WTC11 (cell line): Measurements from ENCODE around the gene TFF2. TPM values are rescaled to one million over a fixed set of nuclear protein-coding genes. Genes with fewer than 3 reads are reported as not detected.

Source experiments
- ATAC-seq: fragments of 200-7000 bp; cut with Tn5 transposase; 2 replicates; pipeline ENCODE4 v1.10.0; 2021; ENCODE audit warnings: mild to moderate bottlenecking, moderate library complexity
- CTCF ChIA-PET: fragments of 300-600 bp; sonication (Branson Sonifier 250); formaldehyde crosslinking; loops from one replicate; lab custom pipeline; 2021; ENCODE audit warnings: antibody characterized with exemption; lab: Charles Lee
- POLR2A ChIA-PET: fragments of 350-600 bp; sonication (Branson Sonifier 250); formaldehyde crosslinking; loops from one replicate; lab custom pipeline; 2021; ENCODE audit warnings: antibody characterized with exemption; lab: Charles Lee
- DNase-seq: peaks from one replicate; pipeline ENCODE4 v3.0.0; 2021; ENCODE audit warnings: low spot score
- H3K27ac Mint-ChIP-seq: 2 replicates; pipeline ENCODE4 v1.8.0; 2021; ENCODE audit warnings: mixed read lengths
- H3K27me3 Mint-ChIP-seq: 2 replicates; pipeline ENCODE4 v1.8.0; 2021; ENCODE audit warnings: low read depth, mild to moderate bottlenecking, moderate library complexity, mixed read lengths
- H3K36me3 Mint-ChIP-seq: 2 replicates; pipeline ENCODE4 v1.8.0; 2021; ENCODE audit warnings: mixed read lengths
- H3K4me1 Mint-ChIP-seq: 2 replicates; pipeline ENCODE4 v1.8.0; 2022; ENCODE audit warnings: mixed read lengths
- H3K4me3 Mint-ChIP-seq: 2 replicates; pipeline ENCODE4 v1.8.0; 2021; ENCODE audit warnings: mild to moderate bottlenecking, moderate library complexity, mixed read lengths
- H3K9me3 Mint-ChIP-seq: 2 replicates; pipeline ENCODE4 v1.8.0; 2021; ENCODE audit warnings: mixed read lengths
- AFF4 ChIP-seq: sonication (generic); formaldehyde crosslinking; IDR thresholded peaks from 2 replicates; pipeline ENCODE4 v1.8.1; 2023; ENCODE audit warnings: mild to moderate bottlenecking, missing genetic modification reagents, borderline replicate concordance
- ETV6 ChIP-seq: sonication (generic); formaldehyde crosslinking; IDR thresholded peaks from 2 replicates; pipeline ENCODE4 v1.8.1; 2022; ENCODE audit warnings: mild to moderate bottlenecking, missing genetic modification reagents
- FOXJ3 ChIP-seq: sonication (generic); formaldehyde crosslinking; IDR thresholded peaks from 2 replicates; pipeline ENCODE4 v1.9.0; 2021; ENCODE audit warnings: missing genetic modification reagents, mild to moderate bottlenecking, borderline replicate concordance
- IRF1 ChIP-seq: sonication (generic); formaldehyde crosslinking; IDR thresholded peaks from 2 replicates; pipeline ENCODE4 v1.8.0; 2023; ENCODE audit warnings: missing genetic modification reagents
- KAT7 ChIP-seq: sonication (generic); formaldehyde crosslinking; IDR thresholded peaks from 2 replicates; pipeline ENCODE4 v1.8.1; 2023; ENCODE audit warnings: missing genetic modification reagents, mild to moderate bottlenecking, borderline replicate concordance
- MLX ChIP-seq: sonication (generic); formaldehyde crosslinking; IDR thresholded peaks from 2 replicates; pipeline ENCODE4 v1.8.1; 2023; ENCODE audit warnings: mild to moderate bottlenecking, missing genetic modification reagents, moderate library complexity
- MXD4 ChIP-seq: fragments of 250-450 bp; sonication (Bioruptor Pico); IDR thresholded peaks from 2 replicates; pipeline ENCODE4 v1.8.0; 2021; ENCODE audit warnings: mild to moderate bottlenecking, moderate library complexity, borderline replicate concordance
- MYBL2 ChIP-seq: sonication (generic); formaldehyde crosslinking; IDR thresholded peaks from 2 replicates; pipeline ENCODE4 v1.8.1; 2023; ENCODE audit warnings: mild to moderate bottlenecking, moderate library complexity, missing genetic modification reagents
- NR2C2 ChIP-seq: sonication (generic); formaldehyde crosslinking; IDR thresholded peaks from 2 replicates; pipeline ENCODE4 v1.8.0; 2022; ENCODE audit warnings: mild to moderate bottlenecking, missing genetic modification reagents
- OVOL2 ChIP-seq: fragments of 250-450 bp; sonication (Bioruptor Pico); IDR thresholded peaks from 2 replicates; pipeline ENCODE4 v1.9.0; 2021; ENCODE audit warnings: mild to moderate bottlenecking, borderline replicate concordance
- TEAD4 ChIP-seq: sonication (generic); formaldehyde crosslinking; IDR thresholded peaks from 2 replicates; pipeline ENCODE4 v1.8.0; 2022; ENCODE audit warnings: mild to moderate bottlenecking, missing genetic modification reagents
- ZBTB43 ChIP-seq: sonication (generic); formaldehyde crosslinking; IDR thresholded peaks from 2 replicates; pipeline ENCODE4 v1.8.1; 2023; ENCODE audit warnings: mild to moderate bottlenecking, missing genetic modification reagents
- ZNF232 ChIP-seq: sonication (generic); formaldehyde crosslinking; IDR thresholded peaks from 2 replicates; pipeline ENCODE4 v1.8.0; 2022; ENCODE audit warnings: mild to moderate bottlenecking, missing genetic modification reagents
- ZNF396 ChIP-seq: fragments of 250-450 bp; sonication (Bioruptor Pico); IDR thresholded peaks from 2 replicates; pipeline ENCODE4 v1.8.0; 2021; ENCODE audit warnings: mild to moderate bottlenecking, moderate library complexity, borderline replicate concordance
- total RNA-seq: library from RNA; stranded (reverse); gene quantifications from 3 replicates; pipeline ENCODE4 v1.2.3, GENCODE V29; 2021
- TF ChIP-seq, protein P1 (sequence below): sonication (generic); formaldehyde crosslinking; IDR thresholded peaks from 2 replicates; pipeline ENCODE4 v1.8.0; 2022; ENCODE audit warnings: mild to moderate bottlenecking, missing genetic modification reagents
- TF ChIP-seq, protein P2 (sequence below): fragments of 250-450 bp; sonication (Bioruptor Pico); IDR thresholded peaks from 2 replicates; pipeline ENCODE4 v1.9.0; 2021; ENCODE audit warnings: moderate library complexity, mild to moderate bottlenecking, inconsistent platforms, borderline replicate concordance

TFF2 gene
- total RNA-seq, 1 experiment from 2014 or later = 0.33 TPM

- no peak for TF ChIP-seq AFF4 (CRISPR knock-in tag)
These were observed 50.7 kb downstream of the TFF2 start (continued) for GRCh38 chr21:42300045-42300583.

- ChIA-PET POLR2A (no interaction called here), CTCF (interaction anchor here (0.8 kb wide), 1 partner anchor 10 kb away, joined by 5 read pairs; no protein-coding TSS in a partner anchor)
- no peaks in the 10 kb centered on the region for H3K36me3 Mint-ChIP-seq
- ATAC-seq (no peak), DNase-seq (no peak)
- TF ChIP-seq MXD4 (no peak), MYBL2 (CRISPR knock-in tag) (no peak), OVOL2 (CRISPR knock-in tag) (no peak), ZBTB43 (CRISPR knock-in tag) (no peak), ETV6 (CRISPR knock-in tag) (no peak), ZNF232 (CRISPR knock-in tag) (no peak), NR2C2 (CRISPR knock-in tag) (no peak), KAT7 (no peak), MLX (CRISPR knock-in tag) (no peak), TEAD4 (CRISPR knock-in tag) (no peak), FOXJ3 (CRISPR knock-in tag) (no peak), IRF1 (CRISPR knock-in tag) (no peak), ZNF396 (no peak)
- TF ChIP-seq, protein P1, sequence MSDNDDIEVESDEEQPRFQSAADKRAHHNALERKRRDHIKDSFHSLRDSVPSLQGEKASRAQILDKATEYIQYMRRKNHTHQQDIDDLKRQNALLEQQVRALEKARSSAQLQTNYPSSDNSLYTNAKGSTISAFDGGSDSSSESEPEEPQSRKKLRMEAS (CRISPR knock-in tag) = no peak
- TF ChIP-seq, protein P2, sequence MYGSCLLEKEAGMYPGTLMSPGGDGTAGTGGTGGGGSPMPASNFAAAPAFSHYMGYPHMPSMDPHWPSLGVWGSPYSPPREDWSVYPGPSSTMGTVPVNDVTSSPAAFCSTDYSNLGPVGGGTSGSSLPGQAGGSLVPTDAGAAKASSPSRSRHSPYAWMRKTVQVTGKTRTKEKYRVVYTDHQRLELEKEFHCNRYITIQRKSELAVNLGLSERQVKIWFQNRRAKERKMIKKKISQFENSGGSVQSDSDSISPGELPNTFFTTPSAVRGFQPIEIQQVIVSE (CRISPR knock-in tag) = no peak
- no peak overlapping the region for H3K27ac Mint-ChIP-seq
- no peaks in the 10 kb centered on the region for H3K9me3 Mint-ChIP-seq
- H3K4me3 Mint-ChIP-seq = no peak overlapping the region
- peaks cover 12% of the 10 kb centered on the region for H3K4me1 Mint-ChIP-seq
- no peaks in the 10 kb centered on the region for H3K27me3 Mint-ChIP-seq
These were observed 51.3 kb downstream of the TFF2 start for GRCh38 chr21:42299324-42300044.
